ENCODE results near the gene GLCCI1.

GLCCI1 gene

GRCh38 chr7:7968544-7969305 is at the start of gene GLCCI1:
TSS of gene GLCCI1 (plus strand) at chr7:7968796. CDS start at chr7:7969351, 555 bp downstream.
- FAIRE-seq: peak; percentile 84

DNA sequence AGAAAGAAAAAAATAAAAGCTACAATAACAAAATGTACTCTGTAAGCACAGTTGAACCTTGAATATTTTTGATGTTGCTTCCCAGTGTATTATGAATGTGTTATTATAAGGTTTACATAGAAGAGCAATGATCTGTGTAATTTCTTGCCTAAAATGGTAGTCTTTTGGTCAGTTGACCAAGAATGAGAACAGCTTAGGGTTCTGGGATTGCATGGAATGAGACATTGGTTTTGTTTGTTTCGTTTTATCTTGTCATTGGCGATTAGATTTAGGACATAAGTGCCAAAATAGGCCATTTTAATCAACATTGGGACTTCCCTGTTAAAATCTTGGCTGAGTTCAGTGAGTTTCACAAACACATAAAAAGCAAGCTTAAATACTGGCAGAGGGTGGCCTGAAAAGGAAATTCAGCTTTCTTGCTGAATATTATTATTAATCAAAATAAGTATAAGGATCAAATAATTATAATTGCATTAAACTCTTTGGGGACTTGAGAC is 49.1 kb upstream of the GLCCI1 start:
- FAIRE-seq: no peak

DNA sequence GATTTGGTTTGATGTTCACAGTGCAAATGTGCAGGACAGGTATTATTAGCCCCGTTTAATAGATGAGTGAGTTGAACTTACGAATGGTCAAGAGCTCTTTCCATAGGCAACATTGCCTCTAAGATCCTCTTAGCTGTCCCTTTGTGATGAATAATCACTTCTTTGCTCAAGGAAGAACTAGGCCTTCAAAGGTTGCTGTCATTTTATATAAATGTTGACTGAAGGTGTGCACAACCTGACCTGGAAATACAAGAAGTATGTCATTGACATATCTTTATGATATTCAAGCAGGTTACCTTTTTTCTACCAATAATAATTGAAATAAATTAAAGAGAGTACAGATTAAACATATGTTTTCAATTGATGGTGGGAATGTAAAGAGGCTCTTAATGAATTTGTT is 48.5 kb upstream of the GLCCI1 start:
- FAIRE-seq: no peak

GRCh38 chr7:7920481-7920880 is 48.1 kb upstream of the GLCCI1 start:
- FAIRE-seq: no peak

GRCh38 chr7:7921830-7922229 is 46.8 kb upstream of the GLCCI1 start:
- no peak for FAIRE-seq

DNA sequence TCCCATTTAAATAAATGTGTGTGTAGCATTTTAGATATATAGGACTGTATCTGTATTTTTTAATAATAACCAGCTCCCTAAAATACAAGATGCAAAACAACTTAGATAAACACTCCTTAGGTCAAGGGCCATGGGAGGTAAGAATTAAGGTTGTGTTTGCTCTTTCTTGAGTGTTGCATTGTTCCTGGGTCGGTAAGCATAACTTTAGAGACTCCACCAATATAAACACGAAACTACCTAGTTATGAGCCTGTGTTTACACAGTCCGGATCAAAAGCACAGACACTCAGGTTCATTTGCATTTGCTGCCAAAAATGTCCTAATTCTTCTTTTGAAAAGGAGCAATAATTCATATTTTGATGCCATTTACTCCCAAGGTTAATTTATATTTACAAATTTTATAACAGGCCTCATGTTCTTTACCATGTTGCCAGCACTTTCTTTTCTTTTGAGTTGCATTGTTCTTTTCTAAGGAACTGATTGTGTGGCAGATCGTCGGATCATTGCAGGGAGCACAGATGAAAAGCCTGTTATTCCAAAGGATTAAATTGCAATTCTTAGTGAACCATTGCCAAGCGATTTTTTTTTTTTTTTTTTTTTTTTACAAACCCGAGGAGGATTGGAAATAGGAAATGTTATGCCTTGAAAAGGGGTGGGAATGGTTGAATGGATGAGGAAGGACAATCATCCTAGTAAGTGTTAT is 45.8 kb upstream of the GLCCI1 start:
- no peak for FAIRE-seq

GRCh38 chr7:7923818-7924217 is 44.8 kb upstream of the GLCCI1 start:
- no peak for FAIRE-seq

GRCh38 chr7:7924303-7924702 is 44.3 kb upstream of the GLCCI1 start:
- FAIRE-seq: no peak

DNA sequence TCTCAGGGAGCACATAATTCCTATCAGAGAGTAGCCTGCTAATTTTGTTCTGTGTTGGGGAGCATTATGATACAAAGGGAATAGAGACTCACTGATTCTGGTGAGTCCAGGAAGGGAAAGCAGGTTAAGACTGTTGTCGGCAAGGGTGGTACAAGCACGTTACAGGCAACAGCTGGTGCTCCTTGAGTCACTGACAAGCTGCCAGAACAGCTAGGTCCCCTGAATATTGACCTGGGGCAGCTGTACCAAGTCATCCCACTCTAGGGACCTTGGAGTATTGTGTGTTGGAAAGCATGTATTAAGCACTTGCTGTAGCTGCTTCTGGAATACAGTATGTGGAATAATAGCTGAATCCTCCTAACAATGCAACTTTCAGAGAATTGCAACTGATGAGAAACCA is 37.0 kb upstream of the GLCCI1 start:
- no peak for FAIRE-seq

DNA sequence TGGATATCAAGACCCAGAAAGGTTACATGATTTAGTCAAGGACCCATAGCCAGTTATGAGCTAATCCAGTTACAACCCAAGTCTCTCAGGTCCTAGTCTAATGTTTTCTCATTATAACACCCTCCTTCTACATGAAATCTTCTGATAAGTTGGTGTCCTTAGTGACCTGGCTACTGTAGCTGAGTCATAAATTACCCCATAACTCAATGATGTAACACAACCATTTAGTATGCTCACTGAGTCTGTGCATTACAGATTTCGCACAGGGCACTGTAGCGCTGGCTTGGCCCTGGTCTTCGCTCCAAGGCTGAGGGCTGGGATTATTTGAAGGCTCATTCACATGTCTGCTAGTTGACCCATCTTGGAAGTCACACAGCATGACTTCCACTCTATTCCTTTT is 36.0 kb upstream of the GLCCI1 start:
- FAIRE-seq: no peak

- no peak for FAIRE-seq
Measured at GRCh38 chr7:7933915-7934526, 34.6 kb upstream of the GLCCI1 start.

GRCh38 chr7:7934945-7935344 is 33.7 kb upstream of the GLCCI1 start:
- FAIRE-seq: no peak

DNA sequence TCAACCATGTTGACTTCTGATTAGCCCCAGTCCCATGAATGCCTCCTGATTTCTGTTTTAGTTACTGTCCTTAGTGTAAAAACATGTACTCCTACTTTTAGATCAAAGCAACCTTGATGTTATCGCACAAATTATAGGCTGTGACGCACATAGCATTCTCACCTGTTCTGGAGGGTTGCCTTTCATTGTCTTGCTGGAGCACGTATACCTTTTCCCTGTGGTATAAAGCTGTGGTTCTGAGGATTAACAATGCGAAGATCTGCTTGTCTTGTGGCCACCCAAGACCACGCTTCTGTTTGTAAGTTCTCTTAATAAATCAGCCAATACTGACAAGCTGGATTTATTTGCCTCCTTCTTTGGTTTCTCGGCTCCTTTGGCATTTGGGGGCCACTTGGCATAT is 30.1 kb upstream of the GLCCI1 start:
- no peak for FAIRE-seq

DNA sequence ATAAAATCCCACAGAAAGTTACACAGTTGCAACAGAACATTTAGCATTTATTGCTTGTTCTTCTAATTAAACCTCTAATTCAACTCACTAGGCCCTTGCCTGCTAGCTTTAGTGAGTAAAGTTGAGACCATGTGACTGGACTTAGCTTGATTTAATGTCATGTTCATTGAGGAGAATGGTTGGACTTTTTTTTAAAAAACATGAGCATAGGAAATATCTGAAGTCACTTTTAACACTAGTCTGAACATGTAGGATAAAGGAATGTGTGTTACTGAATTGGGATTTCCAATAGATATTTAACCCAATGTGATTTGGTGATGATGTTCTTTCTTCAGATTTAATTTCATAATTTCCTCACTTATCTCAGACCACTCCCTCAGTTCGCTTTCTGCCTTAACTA is 24.6 kb upstream of the GLCCI1 start:
- FAIRE-seq: no peak

DNA sequence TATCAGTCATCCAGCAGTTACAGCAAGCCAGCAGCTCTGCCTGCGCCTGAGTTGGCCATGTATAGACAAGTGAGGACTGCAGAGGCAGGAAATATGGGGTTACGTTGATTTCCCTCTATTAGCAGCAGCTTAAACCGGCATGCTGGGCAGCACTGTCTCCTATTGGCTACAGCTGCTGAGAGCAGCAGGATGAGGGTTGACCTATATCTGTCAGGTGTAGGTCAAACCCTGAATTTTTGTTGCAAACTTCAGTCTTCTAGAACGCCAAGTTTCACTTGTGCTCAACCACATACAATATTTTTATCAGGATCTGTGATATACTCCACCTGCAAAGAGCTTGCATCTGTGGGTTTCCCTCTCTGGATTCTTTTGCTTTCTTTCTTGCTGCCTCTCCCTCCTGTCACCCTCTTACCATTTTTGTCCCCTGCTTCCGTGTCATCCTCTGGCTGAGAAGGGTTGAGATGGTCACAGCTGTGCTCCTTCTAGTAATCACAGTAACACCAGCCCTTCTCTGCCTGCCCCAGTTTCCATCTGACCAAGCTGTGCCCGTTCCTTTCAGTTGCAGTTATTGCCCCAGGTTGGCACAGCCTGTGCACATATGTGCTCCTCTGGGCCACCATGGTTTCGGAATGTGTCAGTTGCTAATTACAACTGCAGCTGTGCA is 23.8 kb upstream of the GLCCI1 start:
- no peak for FAIRE-seq

- no peak for FAIRE-seq
Measured at GRCh38 chr7:7946486-7946885, 22.1 kb upstream of the GLCCI1 start.

DNA sequence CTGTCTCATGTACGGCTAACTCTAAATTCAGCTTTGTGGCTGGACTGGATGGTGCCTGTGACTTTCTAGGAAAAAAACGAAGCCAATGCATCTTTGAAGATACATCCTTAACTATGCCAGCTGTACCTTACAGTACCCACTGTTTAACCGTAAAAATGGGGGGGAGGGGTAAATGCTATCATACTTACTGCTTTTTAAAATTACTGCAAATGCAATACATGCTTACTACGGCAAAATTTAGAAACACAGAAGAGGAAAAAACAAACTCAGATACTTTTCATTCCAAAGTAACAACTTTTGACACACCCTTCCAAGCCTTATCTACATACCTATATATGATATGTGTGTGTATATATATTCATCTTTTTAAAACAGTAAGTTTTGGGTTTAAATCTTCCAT is 20.4 kb upstream of the GLCCI1 start:
- FAIRE-seq: no peak

- FAIRE-seq: no peak
Measured at GRCh38 chr7:7953806-7954205, 14.8 kb upstream of the GLCCI1 start.

DNA sequence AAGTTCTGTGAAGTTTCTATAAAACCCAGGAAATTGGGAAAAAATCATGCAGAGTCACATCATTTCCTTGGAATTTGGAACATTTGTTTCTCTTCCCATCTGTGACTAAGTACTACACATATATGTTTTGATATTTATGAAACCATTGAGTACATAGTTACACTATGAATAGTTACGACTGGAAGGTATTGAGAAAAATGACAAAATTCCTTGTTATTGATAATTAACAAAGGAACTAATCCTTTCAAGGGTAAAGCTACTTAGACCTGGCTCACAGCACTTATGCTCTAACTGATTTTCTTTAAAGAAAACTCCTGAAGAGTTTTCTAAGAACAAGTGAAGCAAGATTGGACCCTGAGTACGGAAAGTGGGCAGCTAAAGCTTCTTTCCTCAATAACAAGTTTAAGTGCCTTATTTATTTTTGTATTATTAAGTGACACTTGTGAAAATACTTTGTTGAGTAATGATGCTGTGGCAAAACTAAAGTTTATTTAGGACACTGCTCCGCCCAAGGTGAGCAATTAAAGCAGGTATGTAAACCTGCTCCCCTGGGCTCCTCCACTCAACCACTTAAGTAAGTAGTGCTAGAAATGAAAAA is 12.0 kb upstream of the GLCCI1 start:
- FAIRE-seq: no peak

GRCh38 chr7:7957513-7957912 is 11.1 kb upstream of the GLCCI1 start:
- FAIRE-seq: no peak

- no peak for FAIRE-seq
Measured at GRCh38 chr7:7959979-7960670, 8.5 kb upstream of the GLCCI1 start.

- FAIRE-seq: no peak
Measured at GRCh38 chr7:7962851-7963250, 5.7 kb upstream of the GLCCI1 start.

Data from TTC549 (cell line).